ENCODE measurements around the gene SLC16A10.

DNA sequence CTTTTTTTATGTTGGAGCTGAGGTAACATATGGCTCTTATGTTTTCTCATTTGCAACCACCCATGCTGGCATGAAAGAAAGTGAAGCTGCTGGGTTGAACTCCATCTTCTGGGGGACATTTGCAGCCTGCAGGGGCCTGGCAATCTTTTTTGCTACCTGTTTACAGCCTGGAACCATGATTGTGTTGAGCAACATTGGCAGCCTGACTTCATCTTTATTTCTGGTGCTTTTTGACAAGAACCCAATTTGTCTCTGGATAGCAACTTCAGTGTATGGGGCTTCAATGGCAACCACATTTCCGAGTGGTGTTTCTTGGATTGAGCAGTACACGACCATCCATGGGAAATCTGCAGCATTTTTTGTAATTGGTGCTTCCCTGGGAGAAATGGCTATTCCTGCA, 179.0 kb downstream of the SLC16A10 start:
- TF ChIP-seq, protein P1, sequence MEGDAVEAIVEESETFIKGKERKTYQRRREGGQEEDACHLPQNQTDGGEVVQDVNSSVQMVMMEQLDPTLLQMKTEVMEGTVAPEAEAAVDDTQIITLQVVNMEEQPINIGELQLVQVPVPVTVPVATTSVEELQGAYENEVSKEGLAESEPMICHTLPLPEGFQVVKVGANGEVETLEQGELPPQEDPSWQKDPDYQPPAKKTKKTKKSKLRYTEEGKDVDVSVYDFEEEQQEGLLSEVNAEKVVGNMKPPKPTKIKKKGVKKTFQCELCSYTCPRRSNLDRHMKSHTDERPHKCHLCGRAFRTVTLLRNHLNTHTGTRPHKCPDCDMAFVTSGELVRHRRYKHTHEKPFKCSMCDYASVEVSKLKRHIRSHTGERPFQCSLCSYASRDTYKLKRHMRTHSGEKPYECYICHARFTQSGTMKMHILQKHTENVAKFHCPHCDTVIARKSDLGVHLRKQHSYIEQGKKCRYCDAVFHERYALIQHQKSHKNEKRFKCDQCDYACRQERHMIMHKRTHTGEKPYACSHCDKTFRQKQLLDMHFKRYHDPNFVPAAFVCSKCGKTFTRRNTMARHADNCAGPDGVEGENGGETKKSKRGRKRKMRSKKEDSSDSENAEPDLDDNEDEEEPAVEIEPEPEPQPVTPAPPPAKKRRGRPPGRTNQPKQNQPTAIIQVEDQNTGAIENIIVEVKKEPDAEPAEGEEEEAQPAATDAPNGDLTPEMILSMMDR (IDR thresholded peaks at IDR 0.05; ENCODE audit: extremely low read depth in 1 of 2, insufficient read depth in 1 of 2, low read depth in 1 of 2, low read length in 2 of 2), result no peak
- no peak for TF ChIP-seq POLR2A (IDR thresholded peaks at IDR 0.05; ENCODE audit: low read depth, low read length)
- TF ChIP-seq MYC (IDR thresholded peaks at IDR 0.05; ENCODE audit: low read depth, low read length), result no peak

Measured in endothelial cell of umbilical vein (primary cell).